VCaP (cell line): ENCODE results near the gene CASZ1.

Experiments used
- H3K27ac ChIP-seq: fragments of 450-650 bp; 2 replicates; pipeline ENCODE4 v1.5.1; 2017
- TF ChIP-seq, protein P1 (sequence below): fragments of 450-650 bp; conservative IDR thresholded peaks from 2 replicates; pipeline ENCODE4 v1.5.1; 2017; ENCODE audit warnings: mild to moderate bottlenecking, moderate library complexity

Gene CASZ1

DNA sequence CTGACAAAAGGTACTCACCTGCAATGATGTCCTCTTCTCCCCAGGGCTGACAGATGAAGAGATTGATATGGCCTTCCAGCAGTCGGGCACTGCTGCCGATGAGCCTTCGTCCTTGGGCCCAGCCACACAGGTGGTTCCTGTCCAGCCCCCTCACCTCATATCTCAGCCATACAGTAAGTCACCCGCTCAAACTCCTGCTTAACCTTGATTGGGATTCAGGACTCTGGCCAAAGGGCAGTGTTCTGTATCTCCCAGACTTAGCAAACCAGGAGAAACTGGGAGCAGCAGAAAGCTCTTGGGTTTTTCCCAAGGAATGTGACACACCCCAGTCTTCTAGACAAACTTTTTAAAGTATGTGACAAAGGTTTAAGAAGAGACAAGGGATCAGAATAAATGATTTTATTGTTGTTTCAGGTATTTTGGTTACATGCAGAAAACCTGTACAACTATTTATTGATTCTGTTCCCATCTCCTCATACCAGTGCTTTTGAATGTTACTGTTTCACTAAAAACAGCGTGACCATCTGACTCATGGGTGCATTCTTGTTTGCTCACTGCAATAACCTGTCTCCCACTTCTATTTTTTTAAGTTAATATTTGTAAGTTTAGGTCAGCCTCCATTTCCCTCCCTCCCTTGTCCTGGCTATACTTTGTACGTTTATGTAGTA is 197.1 kb downstream of the CASZ1 start:
- H3K27ac ChIP-seq = no peak overlapping the region
- TF ChIP-seq, protein P1, sequence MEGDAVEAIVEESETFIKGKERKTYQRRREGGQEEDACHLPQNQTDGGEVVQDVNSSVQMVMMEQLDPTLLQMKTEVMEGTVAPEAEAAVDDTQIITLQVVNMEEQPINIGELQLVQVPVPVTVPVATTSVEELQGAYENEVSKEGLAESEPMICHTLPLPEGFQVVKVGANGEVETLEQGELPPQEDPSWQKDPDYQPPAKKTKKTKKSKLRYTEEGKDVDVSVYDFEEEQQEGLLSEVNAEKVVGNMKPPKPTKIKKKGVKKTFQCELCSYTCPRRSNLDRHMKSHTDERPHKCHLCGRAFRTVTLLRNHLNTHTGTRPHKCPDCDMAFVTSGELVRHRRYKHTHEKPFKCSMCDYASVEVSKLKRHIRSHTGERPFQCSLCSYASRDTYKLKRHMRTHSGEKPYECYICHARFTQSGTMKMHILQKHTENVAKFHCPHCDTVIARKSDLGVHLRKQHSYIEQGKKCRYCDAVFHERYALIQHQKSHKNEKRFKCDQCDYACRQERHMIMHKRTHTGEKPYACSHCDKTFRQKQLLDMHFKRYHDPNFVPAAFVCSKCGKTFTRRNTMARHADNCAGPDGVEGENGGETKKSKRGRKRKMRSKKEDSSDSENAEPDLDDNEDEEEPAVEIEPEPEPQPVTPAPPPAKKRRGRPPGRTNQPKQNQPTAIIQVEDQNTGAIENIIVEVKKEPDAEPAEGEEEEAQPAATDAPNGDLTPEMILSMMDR = no peak

- TF ChIP-seq, protein P1 = no peak; the same call in 1 of the 2 replicates
- H3K27ac ChIP-seq = no peak overlapping the region
Observed at GRCh38 chr1:10598389-10598702, 198.1 kb downstream of the CASZ1 start.

DNA sequence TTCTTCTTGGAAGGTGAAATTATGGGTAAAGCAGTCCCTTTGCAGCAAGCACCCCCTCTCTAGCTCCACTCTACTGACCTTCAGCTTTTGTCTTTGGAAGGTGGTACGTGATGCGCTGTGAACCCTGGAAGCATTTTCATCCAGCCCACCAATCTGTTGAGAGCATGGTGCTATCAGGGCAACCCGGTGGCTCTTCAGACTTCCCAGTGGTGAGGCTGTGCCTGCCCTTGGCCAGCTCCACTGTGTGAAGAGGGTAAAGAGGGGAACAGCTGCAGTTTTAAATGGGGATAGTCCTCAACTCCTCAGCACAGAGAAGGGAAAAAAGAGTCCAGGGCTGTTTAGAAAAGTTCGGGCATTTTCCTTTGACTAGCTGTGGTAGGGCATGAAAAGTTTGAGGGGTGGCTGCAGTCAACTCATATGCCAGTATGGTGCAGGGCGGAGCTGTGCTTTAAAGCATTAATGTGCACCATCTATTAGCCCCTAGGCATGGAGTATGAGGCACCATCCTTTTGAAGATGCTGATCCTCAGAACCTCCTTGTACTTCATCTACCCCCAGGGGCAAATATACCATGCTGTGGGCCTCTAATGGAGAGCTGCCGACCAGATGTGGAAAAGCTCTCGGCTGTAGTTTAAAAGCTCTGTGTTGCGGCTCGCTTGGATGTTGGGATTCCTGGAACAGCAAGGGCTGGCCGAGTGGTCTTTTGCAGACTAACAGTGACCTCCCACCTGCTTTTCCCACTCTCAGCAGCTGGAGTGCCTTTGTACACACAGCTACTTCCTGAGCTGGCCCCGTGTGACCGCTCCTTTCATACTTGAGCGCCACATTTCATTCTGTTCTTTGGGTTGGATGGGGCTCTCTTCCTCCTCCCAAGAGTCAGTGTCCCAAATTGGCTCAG is 198.7 kb downstream of the CASZ1 start:
- TF ChIP-seq, protein P1 = no peak
- no peak overlapping the region for H3K27ac ChIP-seq

GRCh38 chr1:10596780-10597179 is 199.7 kb downstream of the CASZ1 start:
- TF ChIP-seq, protein P1 = no peak
- H3K27ac ChIP-seq = no peak overlapping the region

GRCh38 chr1:10594595-10595223 is 201.7 kb downstream of the CASZ1 start:
- TF ChIP-seq, protein P1 = no peak
- no peak overlapping the region for H3K27ac ChIP-seq

DNA sequence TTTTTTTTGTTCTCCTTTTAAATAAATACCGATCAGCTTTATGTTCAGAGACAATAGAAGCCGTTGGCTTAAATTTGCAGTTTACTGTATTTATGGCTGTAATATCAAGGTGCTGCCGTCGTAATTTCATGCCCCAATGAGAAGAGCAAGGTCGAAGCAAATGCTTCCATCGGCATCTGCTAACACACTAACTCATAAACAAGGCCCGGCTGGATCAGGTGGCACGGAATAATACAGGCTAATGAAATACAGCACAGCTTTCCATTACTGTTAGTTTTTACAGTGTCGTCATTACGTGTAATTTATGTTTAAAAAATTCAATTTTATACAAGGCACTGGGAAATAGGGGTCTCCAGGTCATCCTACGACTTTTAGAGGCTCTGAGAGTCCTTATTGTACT is 202.7 kb downstream of the CASZ1 start:
- H3K27ac ChIP-seq = no peak overlapping the region
- TF ChIP-seq, protein P1 = no peak

GRCh38 chr1:10592373-10592772 is 204.1 kb downstream of the CASZ1 start:
- TF ChIP-seq, protein P1 = no peak
- no peak overlapping the region for H3K27ac ChIP-seq
